GM18505 (cell line): ENCODE data around the gene TDRD3.

Source experiments
- ATAC-seq: cut with Tn5 transposase; IDR thresholded peaks from one replicate; pipeline ENCODE4 v1.9.1; 2021; ENCODE audit not compliant: unreplicated experiment
- POLR2A ChIP-seq: IDR thresholded peaks from 4 replicates; pipeline ENCODE4 v1.6.1; 2011; ENCODE audit warnings: borderline replicate concordance; ENCODE audit not compliant: insufficient read depth, insufficient read length; ENCODE audit errors: extremely low read depth

The TDRD3 gene

DNA sequence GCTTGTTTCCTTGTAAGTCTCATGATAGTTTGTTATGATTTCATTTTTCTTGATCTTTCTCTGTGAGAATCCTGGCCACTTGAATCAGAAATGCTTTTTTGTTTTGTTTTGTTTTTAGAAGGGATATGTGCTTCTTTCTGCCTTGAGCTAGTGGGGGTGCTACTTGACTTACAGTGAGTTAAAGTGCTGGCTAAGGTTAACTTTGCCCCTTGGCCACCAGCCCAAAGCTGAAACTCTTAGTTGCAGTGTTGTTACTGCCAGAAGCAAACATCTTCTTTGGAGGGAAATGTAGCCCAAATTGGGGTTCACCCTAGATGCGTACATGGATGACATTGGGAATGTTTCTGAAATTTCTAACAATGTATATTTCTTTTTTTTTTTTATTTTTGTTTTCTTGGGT, 57.4 kb downstream of the TDRD3 start:
- no peak for ATAC-seq
- no peak for TF ChIP-seq POLR2A

DNA sequence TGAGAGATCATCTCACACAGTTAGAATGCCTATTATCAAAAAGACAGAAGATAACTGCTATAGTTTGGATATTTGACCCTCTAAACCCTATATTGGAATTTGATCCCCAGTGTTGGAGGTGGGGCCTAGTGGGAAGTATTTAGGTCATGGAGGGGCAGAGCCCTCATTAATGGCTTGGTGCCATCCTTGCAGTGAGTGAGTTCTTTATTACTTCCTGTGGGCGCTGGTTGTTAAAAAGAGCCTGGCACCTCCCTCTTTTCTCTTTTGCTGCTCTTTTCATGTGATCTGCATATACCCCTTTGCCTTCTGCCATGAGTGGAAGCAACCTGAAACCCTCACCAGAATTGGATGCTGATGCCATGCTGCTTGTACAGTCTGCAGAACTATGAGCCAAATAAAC, 66.8 kb downstream of the TDRD3 start:
- no peak for ATAC-seq
- no peak for TF ChIP-seq POLR2A

DNA sequence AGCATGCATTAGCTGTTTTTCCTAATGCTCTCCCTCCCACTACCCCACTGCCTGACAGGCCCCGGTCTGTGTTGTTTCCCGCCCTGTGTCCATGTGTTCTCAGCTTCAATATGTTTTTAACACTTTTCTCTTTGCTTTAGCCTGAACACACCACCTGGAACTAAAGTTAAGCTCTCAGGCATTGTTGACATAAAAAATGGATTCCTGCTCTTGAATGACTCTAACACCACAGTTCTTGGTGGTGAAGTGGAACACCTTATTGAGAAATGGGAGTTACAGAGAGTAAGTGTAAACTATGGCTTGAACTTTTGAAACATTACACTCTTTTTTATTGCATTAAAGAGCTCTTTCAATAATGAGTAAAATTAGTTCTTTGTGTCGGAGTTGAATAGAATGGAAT, 70.1 kb downstream of the TDRD3 start:
- TF ChIP-seq POLR2A = no peak
- no peak for ATAC-seq

DNA sequence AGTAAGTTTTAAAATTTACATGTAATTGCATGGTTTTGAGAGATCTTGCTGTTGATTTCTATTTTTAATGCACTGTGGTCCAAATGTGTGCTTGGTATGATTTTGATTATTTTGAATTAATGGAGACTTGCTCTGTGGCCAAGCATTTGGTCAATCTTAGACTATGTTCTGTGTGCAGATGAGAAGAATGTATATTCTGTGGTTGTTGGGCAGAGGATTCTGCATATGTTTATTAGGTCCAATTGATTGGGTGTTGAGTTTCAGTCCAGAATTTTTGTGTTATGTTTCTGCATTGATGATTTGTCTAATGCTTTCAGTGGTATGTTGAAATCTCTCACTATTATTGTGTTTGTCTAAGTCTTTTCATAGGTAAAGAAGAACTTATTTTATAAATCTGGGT, 82.3 kb downstream of the TDRD3 start:
- no peak for TF ChIP-seq POLR2A
- ATAC-seq = no peak

DNA sequence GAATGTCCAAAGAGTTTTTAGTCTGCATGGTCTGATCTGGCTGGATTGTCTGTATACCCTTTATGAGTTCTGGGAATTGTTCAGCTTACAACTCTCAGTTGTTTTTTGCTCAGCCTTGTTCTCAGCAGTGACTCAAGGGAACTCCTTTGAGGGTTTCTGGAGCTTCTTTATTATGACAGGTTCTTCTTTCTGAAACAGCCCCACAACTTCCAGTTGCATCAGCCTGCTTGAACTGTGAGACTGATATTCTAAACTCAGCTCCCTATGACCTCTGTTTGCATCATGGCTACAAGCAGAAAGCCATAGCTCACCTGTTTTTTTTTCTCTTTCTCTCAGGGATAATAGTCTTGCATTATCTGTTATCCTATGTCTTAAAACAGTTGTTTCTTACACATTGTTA, 85.0 kb downstream of the TDRD3 start:
- ATAC-seq = no peak
- TF ChIP-seq POLR2A = no peak

DNA sequence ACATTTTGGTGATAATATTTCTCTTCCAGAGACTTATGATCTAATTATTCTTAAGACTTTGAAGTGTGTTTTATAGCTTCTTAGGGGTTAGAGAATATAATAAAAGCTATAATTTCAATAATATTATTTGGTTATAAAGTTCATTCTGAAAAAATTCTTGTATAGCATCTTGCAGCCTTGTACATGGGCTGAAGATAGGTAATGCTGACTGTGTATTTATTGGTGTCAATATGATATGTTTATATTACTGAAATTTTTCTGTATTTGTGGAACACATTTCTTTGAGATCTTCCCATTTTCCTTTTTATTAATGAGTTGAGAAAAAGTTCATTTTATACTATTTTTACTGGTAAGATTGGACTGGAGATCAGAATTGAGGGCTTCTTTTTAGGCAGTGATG, 87.8 kb downstream of the TDRD3 start:
- TF ChIP-seq POLR2A = no peak
- ATAC-seq = no peak

DNA sequence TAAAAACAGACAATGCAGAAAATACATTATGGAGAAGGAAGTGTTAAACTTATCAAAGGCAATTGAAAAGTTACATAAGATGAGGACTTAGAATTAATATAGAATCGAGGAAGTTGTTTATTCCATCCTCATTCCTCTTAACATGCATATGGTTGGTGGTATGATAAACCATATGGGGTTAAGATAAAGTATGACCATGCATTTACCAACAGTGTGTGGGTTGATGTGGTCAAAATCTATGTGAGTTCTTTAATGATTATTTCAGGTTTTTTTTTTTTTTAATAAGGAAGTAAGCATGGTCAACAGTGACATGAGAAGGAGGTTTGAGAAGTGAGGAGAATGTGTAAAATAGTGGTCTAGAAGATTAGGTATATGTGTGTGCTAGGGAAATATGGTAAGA, 94.5 kb downstream of the TDRD3 start:
- no peak for TF ChIP-seq POLR2A
- ATAC-seq = no peak

DNA sequence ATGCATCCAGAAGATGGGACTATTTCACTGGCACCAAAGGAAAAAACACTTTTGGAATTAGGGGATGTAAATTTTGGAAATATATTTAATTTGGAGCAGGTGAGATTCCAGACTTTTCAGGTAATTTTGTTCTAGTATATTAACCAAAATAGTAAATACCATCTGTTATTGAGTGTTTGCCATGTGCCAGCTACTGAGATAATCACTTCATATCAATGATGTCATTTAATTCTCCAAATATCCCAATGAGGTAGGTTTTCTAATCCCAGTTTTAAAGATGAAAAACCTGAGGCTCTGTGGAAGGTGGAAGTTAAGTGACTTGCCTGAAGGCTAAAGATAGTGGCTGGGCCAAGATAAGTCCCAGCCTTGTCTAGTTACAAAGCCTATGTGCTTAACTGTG, 95.2 kb downstream of the TDRD3 start:
- ATAC-seq = no peak
- TF ChIP-seq POLR2A = no peak

DNA sequence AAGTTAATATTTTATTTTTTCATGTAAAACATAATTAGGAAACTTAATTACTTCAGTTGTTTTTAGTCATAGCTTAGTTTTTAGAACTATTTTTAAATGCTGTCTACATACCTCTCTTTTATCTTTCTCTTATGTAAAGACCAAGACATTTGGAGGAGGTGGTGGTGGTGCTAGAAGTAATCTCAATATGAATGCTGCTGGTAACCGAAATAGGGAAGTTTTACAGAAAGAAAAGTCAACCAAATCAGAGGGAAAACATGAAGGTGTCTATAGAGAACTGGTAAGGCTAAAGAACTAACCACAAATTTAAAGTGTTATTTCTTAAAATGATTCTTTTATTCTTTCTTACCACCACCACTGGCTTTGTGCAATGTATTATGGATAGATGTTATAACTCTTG, 97.3 kb downstream of the TDRD3 start:
- no peak for ATAC-seq
- no peak for TF ChIP-seq POLR2A

DNA sequence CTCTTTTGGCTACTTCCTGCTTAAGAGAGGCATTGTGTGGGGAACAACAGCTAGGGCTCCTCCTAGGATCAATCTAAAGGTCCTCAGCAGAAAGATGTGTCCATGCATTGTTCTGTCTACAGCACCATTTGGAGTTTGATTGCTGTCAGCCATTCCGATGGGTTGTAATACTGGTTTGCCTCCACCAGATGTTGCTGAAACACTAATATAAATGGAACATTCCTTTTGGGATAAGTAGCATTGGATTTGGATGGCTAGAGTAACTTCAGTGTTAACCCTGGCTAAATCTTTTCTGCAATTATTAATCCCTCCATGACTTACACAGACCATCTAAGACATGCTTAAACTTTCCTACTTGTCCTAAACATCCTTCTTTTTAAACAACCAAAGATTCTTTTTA, 104.2 kb downstream of the TDRD3 start:
- ATAC-seq = no peak
- TF ChIP-seq POLR2A = no peak

DNA sequence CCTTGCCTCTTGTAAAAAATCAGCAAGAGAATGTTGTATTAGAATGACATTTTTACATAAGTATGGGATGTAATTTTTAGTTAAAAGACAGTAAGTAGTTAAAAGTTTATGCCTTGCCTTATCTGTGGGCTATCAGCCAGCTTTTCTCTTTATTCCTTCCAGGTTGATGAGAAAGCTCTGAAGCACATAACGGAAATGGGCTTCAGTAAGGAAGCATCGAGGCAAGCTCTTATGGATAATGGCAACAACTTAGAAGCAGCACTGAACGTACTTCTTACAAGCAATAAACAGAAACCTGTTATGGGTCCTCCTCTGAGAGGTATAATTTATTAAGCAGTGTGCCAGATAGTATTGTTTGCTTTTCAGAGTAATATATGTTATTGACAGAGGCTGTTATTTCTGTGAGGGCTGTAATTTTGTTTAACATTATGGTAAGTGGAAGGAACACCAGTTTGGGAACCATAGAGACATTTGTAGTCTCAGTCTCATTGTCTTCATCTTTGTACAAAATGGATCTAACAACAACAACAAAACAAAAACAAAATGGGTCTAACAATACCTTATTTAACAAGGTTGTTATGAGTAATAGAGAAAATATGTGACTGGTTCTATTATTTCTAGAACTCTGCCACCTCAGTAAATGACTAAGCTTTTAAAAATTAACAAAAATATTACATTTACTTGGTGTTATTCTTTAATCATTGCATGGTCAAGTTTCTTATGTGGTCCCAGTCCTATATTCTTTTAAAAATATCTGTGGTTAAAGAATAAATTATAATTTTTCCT, 112.8 kb downstream of the TDRD3 start:
- no peak for ATAC-seq
- TF ChIP-seq POLR2A = no peak

DNA sequence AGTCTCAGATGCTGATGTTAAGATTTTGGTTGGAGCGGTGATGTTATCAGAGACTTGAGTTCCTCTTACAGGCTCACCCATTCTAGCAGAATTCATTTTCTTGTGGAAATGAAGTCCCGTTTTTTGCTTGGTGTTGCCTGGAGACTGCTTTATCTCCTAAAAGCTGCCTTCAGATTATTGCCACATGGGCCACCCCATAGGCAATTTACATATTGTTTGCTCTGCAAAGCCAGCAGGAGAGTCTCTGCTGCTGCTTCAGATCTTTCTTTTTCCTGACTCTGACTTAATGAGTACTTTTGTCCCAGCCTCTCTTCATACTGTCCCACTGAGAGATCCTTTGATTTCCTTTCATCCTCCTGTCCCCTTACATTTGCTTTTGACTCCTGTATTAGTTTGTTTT, 114.6 kb downstream of the TDRD3 start:
- no peak for ATAC-seq
- no peak for TF ChIP-seq POLR2A

DNA sequence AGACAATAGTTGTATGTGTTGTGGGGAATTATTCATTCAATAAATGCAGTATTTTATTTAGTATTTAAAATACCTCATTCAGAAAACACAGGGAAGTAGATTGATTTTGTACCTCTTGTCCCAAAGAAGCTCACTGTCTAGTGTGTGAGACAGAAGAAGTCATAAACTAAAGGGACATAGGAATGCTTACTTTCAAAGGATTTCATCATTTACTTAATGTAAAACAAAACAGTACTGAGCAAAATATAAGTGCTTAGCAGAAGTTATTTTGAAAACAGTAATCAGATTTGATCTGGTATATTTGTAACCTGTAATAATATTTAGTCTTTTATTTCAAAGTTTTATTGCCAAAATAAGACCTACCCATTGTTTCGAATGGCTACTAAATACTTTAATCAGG, 117.9 kb downstream of the TDRD3 start:
- ATAC-seq = no peak
- no peak for TF ChIP-seq POLR2A

DNA sequence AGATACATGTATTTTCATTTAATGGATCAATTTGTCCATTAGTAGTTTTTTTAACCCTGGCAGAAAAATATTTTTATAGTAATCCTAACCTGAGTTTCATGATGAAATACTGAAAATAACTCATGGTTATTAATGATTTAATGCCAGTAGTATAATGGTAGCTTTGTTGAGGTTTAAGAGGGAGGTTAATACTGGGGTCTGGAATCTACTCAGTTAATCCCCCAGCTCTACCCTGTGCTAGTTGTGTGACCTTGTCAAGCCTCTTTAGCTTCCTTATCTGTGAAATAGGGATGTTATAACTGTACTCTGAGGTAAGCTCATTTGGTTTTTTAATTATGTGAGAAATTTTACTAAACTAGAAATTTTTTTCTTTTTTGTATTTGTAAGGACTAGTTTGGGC, 122.5 kb downstream of the TDRD3 start:
- no peak for TF ChIP-seq POLR2A
- no peak for ATAC-seq
